Liver (tissue), 3 donors: ENCODE measurements around the gene COL20A1.

Source experiments
- CTCF ChIP-seq: fragments of 150-350 bp; IDR thresholded peaks from 2 replicates; pipeline ENCODE4 v1.5.1; 2017; ENCODE audit warnings: improper control_type of control experiment, low read depth, low read length; ENCODE audit not compliant: missing input control
- EGR1 ChIP-seq, 2 donors: IDR thresholded peaks; 2 replicates each; pipeline ENCODE4 v1.6.1; 2016 to 2018; ENCODE audit warnings: antibody characterized with exemption in 2 of 2, low read depth in 2 of 2
- MAX ChIP-seq: IDR thresholded peaks from 2 replicates; pipeline ENCODE4 v1.6.1; 2016; ENCODE audit warnings: antibody characterized with exemption
- REST ChIP-seq: IDR thresholded peaks from 2 replicates; pipeline ENCODE4 v1.6.1; 2016; ENCODE audit warnings: antibody characterized with exemption, mild to moderate bottlenecking
- RXRA ChIP-seq, 2 donors: IDR thresholded peaks; 2 replicates each; pipeline ENCODE4 v1.6.1; 2017 to 2018; ENCODE audit warnings: antibody characterized with exemption in 2 of 2, mild to moderate bottlenecking in 1 of 2
- TF ChIP-seq, protein P1 (sequence below): IDR thresholded peaks from 2 replicates; pipeline ENCODE4 v1.6.1; 2016; ENCODE audit warnings: antibody characterized with exemption
- donor health status: healthy.
- donor health status: healthy.

- TF ChIP-seq REST (no peak), MAX (no peak), CTCF (no peak), EGR1 (IDR thresholded peaks at IDR 0.05; ENCODE audit: low read depth in 2 of 2) (no peak), RXRA (IDR thresholded peaks at IDR 0.05) (no peak)
- TF ChIP-seq, protein P1, sequence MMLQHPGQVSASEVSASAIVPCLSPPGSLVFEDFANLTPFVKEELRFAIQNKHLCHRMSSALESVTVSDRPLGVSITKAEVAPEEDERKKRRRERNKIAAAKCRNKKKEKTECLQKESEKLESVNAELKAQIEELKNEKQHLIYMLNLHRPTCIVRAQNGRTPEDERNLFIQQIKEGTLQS = no peak
These were observed 77.7 kb downstream of the COL20A1 start for GRCh38 chr20:63370618-63371187.
